Activated T-cell treated with anti-CD3 and anti-CD28 coated beads, Interleukin-2, amount 50 U/mL, for 24 hours (primary cell): Measurements from ENCODE around the gene ATXN7.

Source experiments
- DNase-seq: peaks from one replicate; pipeline ENCODE4 v3.0.0-alpha.2; 2020
- H3K27ac Mint-ChIP-seq: 2 replicates; pipeline ENCODE4 v1.8.0; 2020; ENCODE audit warnings: mild to moderate bottlenecking, mixed read lengths
- H3K27me3 Mint-ChIP-seq: 2 replicates; pipeline ENCODE4 v1.8.0; 2020; ENCODE audit warnings: mixed read lengths
- H3K36me3 Mint-ChIP-seq: 2 replicates; pipeline ENCODE4 v1.8.0; 2020; ENCODE audit warnings: low read depth, mixed read lengths
- H3K4me1 Mint-ChIP-seq: 2 replicates; pipeline ENCODE4 v1.8.0; 2020; ENCODE audit warnings: low read depth, mixed read lengths
- H3K4me3 Mint-ChIP-seq: 2 replicates; pipeline ENCODE4 v1.8.0; 2020; ENCODE audit warnings: mild to moderate bottlenecking, moderate library complexity, mixed read lengths
- H3K9me3 Mint-ChIP-seq: 2 replicates; pipeline ENCODE4 v1.8.0; 2020; ENCODE audit warnings: mixed read lengths

The ATXN7 gene

DNA sequence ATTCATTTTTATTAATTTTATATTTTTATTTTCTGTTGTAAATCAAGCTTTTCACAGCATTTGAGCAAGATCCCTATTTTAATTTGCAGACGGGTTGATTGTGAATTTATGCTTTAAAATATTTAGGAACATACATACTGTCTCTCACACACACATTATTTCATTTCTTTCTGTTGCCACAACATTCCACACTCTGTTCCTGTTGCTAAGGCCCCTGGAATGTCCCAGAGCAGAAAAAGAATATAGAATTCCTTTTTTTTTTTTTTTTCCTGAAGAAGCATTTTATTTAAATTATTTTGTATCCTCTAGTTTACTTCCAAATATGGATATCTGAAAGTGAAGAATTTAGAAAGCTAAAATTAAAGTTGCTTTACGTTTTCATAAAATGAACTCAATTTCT, 85.3 kb downstream of the ATXN7 start:
- Mint-ChIP-seq H3K9me3 (no peaks in the 10 kb centered on the region), H3K36me3 (peaks cover 60% of the 10 kb centered on the region), H3K4me1 (peaks cover 68% of the 10 kb centered on the region), H3K4me3 (no peak overlapping the region), H3K27ac (no peak overlapping the region), H3K27me3 (no peaks in the 10 kb centered on the region)
- DNase-seq, result no peak

DNA sequence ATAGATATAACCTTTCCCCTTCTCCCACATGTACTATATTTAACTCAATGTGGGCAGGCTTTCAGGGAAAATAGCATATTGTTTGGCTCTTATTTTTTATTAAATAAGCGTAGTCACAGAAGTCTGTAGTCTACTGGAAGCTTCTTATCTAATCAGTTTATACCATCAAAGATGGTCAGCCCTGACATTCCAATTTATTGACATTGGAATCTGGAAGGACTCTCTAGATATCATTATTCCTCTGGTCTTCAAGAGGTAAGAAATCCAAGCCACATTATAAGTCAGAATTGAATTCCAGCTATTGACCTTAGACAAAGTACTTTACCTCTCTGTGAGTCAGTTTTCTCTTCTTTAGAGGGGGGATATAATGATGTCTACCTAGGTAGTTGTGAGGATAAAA, 87.0 kb downstream of the ATXN7 start:
- H3K36me3 Mint-ChIP-seq, result peaks cover 60% of the 10 kb centered on the region
- peak overlapping the region; percentile 82 for H3K27ac Mint-ChIP-seq
- H3K4me1 Mint-ChIP-seq, result peaks cover 62% of the 10 kb centered on the region
- H3K27me3 Mint-ChIP-seq, result no peaks in the 10 kb centered on the region
- H3K4me3 Mint-ChIP-seq, result no peak overlapping the region
- H3K9me3 Mint-ChIP-seq, result no peaks in the 10 kb centered on the region
- DNase-seq, result no peak

DNA sequence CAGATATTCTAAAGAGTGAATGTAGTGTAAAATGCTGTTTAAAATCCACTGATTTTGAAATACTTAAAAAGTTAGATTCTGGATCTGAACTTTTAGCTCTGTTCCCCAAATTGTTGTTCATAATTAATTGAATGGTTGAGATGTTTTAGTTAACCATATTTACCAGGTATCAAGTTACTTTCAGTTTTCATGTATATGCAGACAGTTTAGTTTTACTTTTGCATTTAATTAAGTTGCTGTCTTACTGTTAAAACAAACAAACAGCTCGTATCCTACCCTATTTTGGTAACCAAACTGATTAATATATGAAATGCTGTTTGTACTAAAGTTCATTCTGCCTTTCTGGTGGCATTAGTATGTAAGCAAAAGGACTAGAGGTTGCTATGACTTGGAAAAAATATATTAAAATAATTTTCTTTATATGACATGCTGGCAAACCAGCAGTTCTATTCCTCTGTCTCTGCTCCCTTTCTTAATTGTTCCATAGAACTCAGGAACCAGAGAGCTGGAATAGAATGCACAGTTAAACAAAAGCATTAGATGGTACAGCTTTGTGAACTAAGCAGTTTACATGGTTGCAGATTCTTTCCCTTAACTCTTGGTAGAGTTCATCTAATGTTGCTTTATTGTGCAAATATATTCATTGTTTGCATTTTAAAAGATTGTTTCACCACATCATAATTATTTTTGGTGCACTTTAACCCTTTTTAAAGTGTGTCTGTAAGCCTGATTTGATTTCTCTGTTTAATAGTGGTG, 88.0 kb downstream of the ATXN7 start:
- DNase-seq, result no peak
- no peaks in the 10 kb centered on the region for H3K27me3 Mint-ChIP-seq
- H3K9me3 Mint-ChIP-seq, result no peaks in the 10 kb centered on the region
- peaks cover 62% of the 10 kb centered on the region for H3K36me3 Mint-ChIP-seq
- H3K4me1 Mint-ChIP-seq, result peaks cover 57% of the 10 kb centered on the region
- peak overlapping the region; percentile 82 for H3K27ac Mint-ChIP-seq
- peak overlapping the region; percentile 8 for H3K4me3 Mint-ChIP-seq

DNA sequence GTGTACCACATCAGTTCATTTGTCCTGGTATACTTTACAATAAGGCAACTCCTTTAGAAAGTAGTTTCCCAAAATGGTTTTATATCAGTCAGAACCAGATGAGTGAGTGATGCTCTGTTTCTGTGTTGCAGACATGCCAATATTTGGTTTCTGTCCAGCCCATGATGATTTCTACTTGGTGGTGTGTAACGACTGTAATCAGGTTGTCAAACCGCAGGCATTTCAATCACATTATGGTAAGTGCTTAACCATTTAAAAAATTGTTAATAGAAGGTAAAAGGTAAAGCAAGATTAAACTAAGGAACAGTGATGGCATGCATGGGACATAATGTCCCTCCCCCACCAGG, 88.6 kb downstream of the ATXN7 start:
- Mint-ChIP-seq H3K36me3 (peaks cover 63% of the 10 kb centered on the region), H3K27me3 (no peaks in the 10 kb centered on the region), H3K4me1 (peaks cover 56% of the 10 kb centered on the region), H3K4me3 (no peak overlapping the region), H3K27ac (peak overlapping the region; percentile 22), H3K9me3 (no peaks in the 10 kb centered on the region)
- no peak for DNase-seq

- Mint-ChIP-seq H3K27me3 (no peaks in the 10 kb centered on the region), H3K4me1 (peaks cover 59% of the 10 kb centered on the region), H3K4me3 (no peak overlapping the region), H3K9me3 (no peaks in the 10 kb centered on the region), H3K27ac (no peak overlapping the region), H3K36me3 (peaks cover 54% of the 10 kb centered on the region)
- no peak for DNase-seq
Measured at GRCh38 chr3:63954182-63954581, 90.5 kb downstream of the ATXN7 start.

DNA sequence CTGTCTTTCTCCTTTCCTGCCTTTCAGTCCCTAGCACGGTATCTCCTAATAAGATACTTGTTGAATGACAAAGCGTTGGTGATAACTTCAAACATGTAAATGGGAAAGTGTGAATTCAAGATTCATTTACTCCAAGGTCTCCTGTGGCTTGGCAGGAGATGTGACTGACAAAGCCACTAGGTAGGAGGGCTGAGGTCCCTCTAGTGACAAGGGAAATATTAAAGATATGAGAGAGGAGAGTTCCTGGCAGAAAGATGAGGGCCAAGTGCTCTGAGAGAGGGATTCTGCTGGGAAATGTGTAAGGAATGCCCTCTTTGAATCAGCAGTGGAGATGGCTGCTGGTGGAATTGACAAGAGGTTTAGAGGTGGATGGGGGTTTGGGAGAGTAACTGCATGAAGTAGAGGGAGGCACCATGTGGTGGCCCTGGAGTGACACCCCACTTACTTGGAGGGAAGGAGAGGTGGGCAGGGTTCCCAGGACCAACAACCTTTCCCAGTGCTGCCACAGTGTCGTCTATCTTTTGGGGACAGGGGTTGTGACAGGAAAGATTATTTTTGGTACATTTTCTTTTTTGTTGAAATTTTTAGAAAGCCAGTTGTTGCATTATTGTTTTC, 91.5 kb downstream of the ATXN7 start:
- Mint-ChIP-seq H3K27ac (peak overlapping the region; percentile 70), H3K36me3 (peaks cover 50% of the 10 kb centered on the region), H3K27me3 (no peaks in the 10 kb centered on the region), H3K4me3 (no peak overlapping the region), H3K4me1 (peaks cover 57% of the 10 kb centered on the region), H3K9me3 (no peaks in the 10 kb centered on the region)
- DNase-seq, result no peak

GRCh38 chr3:63955830-63956545, 92.3 kb downstream of the ATXN7 start:
- peak overlapping the region; percentile 44 for H3K27ac Mint-ChIP-seq
- H3K4me3 Mint-ChIP-seq, result no peak overlapping the region
- H3K9me3 Mint-ChIP-seq, result no peaks in the 10 kb centered on the region
- peaks cover 50% of the 10 kb centered on the region for H3K36me3 Mint-ChIP-seq
- peaks cover 55% of the 10 kb centered on the region for H3K4me1 Mint-ChIP-seq
- no peaks in the 10 kb centered on the region for H3K27me3 Mint-ChIP-seq
- DNase-seq, result no peak

GRCh38 chr3:63959146-63959545, 95.5 kb downstream of the ATXN7 start:
- Mint-ChIP-seq H3K27me3 (no peaks in the 10 kb centered on the region), H3K9me3 (no peaks in the 10 kb centered on the region), H3K27ac (peak overlapping the region; percentile 38), H3K4me1 (peaks cover 56% of the 10 kb centered on the region), H3K36me3 (peaks cover 40% of the 10 kb centered on the region), H3K4me3 (no peak overlapping the region)
- no peak for DNase-seq

DNA sequence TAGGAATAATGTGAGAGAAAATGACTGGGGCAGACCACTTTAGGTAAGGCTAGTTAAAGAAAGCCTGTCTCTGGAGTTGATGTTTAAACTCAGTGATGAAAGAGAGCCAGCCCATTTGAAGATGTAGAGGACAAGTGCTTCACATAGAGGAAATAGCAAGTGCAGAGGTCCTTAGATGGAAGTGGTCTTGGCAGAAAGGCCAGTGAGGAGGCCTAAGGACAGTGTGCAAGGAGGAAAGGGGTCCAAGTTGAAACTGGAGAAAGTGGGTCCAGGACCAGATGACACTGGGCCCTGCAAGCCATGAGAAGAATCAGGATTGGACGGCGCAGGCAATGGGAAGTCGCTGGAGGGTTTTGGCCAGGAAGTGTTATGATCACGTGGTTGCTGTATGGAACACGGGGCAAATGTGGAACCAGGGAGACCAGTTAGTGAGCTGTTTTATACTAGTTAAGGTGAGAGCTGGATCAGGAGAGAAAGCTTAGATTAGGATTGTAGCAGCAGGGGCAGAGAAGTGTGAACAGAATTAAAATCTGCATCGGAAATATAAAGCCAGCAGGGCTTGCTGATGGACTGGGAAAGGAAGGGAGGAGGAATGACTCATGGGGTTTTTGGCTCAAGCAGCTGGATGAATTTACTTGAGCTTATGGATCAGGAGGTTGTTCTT, 96.5 kb downstream of the ATXN7 start:
- Mint-ChIP-seq H3K4me3 (no peak overlapping the region), H3K4me1 (peaks cover 63% of the 10 kb centered on the region), H3K36me3 (peaks cover 35% of the 10 kb centered on the region), H3K9me3 (no peaks in the 10 kb centered on the region), H3K27ac (peak overlapping the region; percentile 60), H3K27me3 (no peaks in the 10 kb centered on the region)
- DNase-seq, result no peak

- Mint-ChIP-seq H3K27me3 (no peaks in the 10 kb centered on the region), H3K27ac (no peak overlapping the region), H3K36me3 (peaks cover 18% of the 10 kb centered on the region), H3K4me1 (peaks cover 68% of the 10 kb centered on the region), H3K9me3 (no peaks in the 10 kb centered on the region), H3K4me3 (no peak overlapping the region)
- DNase-seq, result no peak
Measured at GRCh38 chr3:63961891-63962290, 98.2 kb downstream of the ATXN7 start.

GRCh38 chr3:63963496-63963895, 99.8 kb downstream of the ATXN7 start:
- H3K4me1 Mint-ChIP-seq, result peaks cover 71% of the 10 kb centered on the region
- peaks cover 16% of the 10 kb centered on the region for H3K36me3 Mint-ChIP-seq
- H3K27ac Mint-ChIP-seq, result peak overlapping the region; percentile 35
- no peak overlapping the region for H3K4me3 Mint-ChIP-seq
- no peaks in the 10 kb centered on the region for H3K9me3 Mint-ChIP-seq
- no peak for DNase-seq
- no peaks in the 10 kb centered on the region for H3K27me3 Mint-ChIP-seq

- no peak overlapping the region for H3K4me3 Mint-ChIP-seq
- peaks cover 75% of the 10 kb centered on the region for H3K4me1 Mint-ChIP-seq
- H3K36me3 Mint-ChIP-seq, result peaks cover 13% of the 10 kb centered on the region
- H3K9me3 Mint-ChIP-seq, result no peaks in the 10 kb centered on the region
- H3K27ac Mint-ChIP-seq, result peak overlapping the region; percentile 75
- no peak for DNase-seq
- H3K27me3 Mint-ChIP-seq, result no peaks in the 10 kb centered on the region
Measured at GRCh38 chr3:63964681-63965485, 101.2 kb downstream of the ATXN7 start.

DNA sequence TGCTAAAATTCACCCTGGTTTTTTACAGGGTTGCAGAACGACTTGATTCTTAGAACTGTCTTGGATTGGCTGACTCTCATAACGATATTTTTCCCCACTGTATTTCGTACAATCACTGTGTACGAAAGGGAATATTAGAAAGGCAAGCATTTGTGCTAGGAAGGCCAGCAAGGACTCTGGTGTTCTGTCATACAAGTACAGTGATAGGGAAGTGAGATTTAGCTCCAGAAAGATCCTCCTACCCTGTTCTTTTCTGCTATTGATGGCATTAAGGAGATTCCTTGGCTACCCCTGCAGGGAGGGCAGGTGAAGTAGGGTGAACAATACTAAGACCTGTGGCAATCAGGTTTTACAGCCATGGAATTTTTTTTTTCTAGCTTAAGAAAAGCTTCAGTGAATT, 102.3 kb downstream of the ATXN7 start:
- no peak overlapping the region for H3K4me3 Mint-ChIP-seq
- H3K4me1 Mint-ChIP-seq, result peaks cover 78% of the 10 kb centered on the region
- H3K27ac Mint-ChIP-seq, result peak overlapping the region; percentile 93
- DNase-seq, result no peak
- H3K27me3 Mint-ChIP-seq, result no peaks in the 10 kb centered on the region
- H3K36me3 Mint-ChIP-seq, result peaks cover 16% of the 10 kb centered on the region
- H3K9me3 Mint-ChIP-seq, result no peaks in the 10 kb centered on the region

DNA sequence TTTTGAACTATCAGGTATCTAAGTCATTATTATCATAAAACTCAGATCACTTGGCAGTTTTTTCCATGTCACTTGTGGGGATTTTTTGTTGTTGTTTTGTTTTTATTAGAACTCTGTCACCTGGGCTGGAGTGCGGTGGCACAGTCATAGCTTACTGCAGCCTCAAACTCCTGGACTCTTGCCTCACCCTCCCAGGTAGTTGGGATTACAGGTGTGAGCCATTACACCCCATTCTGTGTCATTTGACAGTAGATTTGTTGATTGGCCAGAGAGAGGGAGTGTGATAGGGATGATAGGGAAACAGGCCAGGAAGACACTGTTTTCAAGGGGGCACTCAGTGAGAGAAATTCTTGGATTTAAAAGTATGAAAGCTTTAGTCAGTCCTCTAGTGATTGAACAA, 103.2 kb downstream of the ATXN7 start:
- Mint-ChIP-seq H3K4me3 (no peak overlapping the region), H3K4me1 (peaks cover 81% of the 10 kb centered on the region), H3K36me3 (peaks cover 15% of the 10 kb centered on the region), H3K9me3 (no peaks in the 10 kb centered on the region), H3K27me3 (no peaks in the 10 kb centered on the region), H3K27ac (peak overlapping the region; percentile 93)
- no peak for DNase-seq
